Coronary artery (tissue), 2 donors: ENCODE results near the gene HSPB7.

Experiments used
- DNase-seq: peaks from one replicate; pipeline ENCODE4 v3.0.0-alpha.2; 2017; ENCODE audit warnings: low spot score
- H3K27ac ChIP-seq, 2 donors: fragments of 200-600 bp; sonication (generic); one replicate each; pipeline ENCODE4 v1.5.1; 2016 to 2019
- H3K4me3 ChIP-seq: fragments of 200-600 bp; sonication (generic); 2 replicates; pipeline ENCODE4 v1.5.1; 2016; ENCODE audit warnings: mild to moderate bottlenecking, moderate library complexity
- CTCF ChIP-seq: fragments of 200-600 bp; sonication (generic); IDR thresholded peaks from one replicate; pipeline ENCODE4 v1.5.1; 2019; ENCODE audit warnings: antibody characterized with exemption

The HSPB7 gene

GRCh38 chr1:15969321-15969880, 48.4 kb downstream of the HSPB7 start:
- Histone ChIP-seq H3K4me3 (no peak overlapping the region), H3K27ac (no peak overlapping the region)
- no peak for TF ChIP-seq CTCF
- no peak for DNase-seq

- H3K27ac ChIP-seq = no peak overlapping the region
- DNase-seq = no peak
Observed at GRCh38 chr1:15968172-15968571, 49.7 kb downstream of the HSPB7 start.

GRCh38 chr1:15966956-15967344, 50.9 kb downstream of the HSPB7 start:
- Histone ChIP-seq H3K27ac (no peak overlapping the region), H3K4me3 (no peak overlapping the region)
- DNase-seq = no peak
- TF ChIP-seq CTCF = no peak

More at GRCh38 chr1:15968172-15968571, 49.7 kb downstream of the HSPB7 start:
- no peak overlapping the region for H3K4me3 ChIP-seq
- no peak for TF ChIP-seq CTCF

GRCh38 chr1:15966081-15966955, 51.5 kb downstream of the HSPB7 start:
- Histone ChIP-seq H3K27ac (peak overlapping the region; percentile 41 to 78), H3K4me3 (peak overlapping the region; percentile 42)
- TF ChIP-seq CTCF = no peak
- no peak for DNase-seq

- H3K27ac ChIP-seq = peak overlapping the region; percentile 41 to 78
- TF ChIP-seq CTCF = no peak
- peak overlapping the region; percentile 49 for H3K4me3 ChIP-seq
- DNase-seq = no peak
Observed at GRCh38 chr1:15965228-15965767, 52.5 kb downstream of the HSPB7 start.
